Activated CD4-positive, alpha-beta T cell treated with anti-CD3 and anti-CD28 coated beads, Interleukin-2, Interleukin-6, amounts not matched to agents 100 ng/mL and 50 ng/mL, durations not matched to agents 16 hours and 8 hours (primary cell): ENCODE data around the gene APOC4.
A peak's percentile ranks its signal among the peaks of the same experiment; 100 is the strongest.
"Not testable (repeated sequence)": the region's sequence is repeated elsewhere in the genome, so short reads cannot be mapped to it uniquely, and the experiment has no call there.

Experiments
- DNase-seq: peaks from one replicate; pipeline ENCODE4 v3.0.0-alpha.2; 2020

APOC4 gene

DNA sequence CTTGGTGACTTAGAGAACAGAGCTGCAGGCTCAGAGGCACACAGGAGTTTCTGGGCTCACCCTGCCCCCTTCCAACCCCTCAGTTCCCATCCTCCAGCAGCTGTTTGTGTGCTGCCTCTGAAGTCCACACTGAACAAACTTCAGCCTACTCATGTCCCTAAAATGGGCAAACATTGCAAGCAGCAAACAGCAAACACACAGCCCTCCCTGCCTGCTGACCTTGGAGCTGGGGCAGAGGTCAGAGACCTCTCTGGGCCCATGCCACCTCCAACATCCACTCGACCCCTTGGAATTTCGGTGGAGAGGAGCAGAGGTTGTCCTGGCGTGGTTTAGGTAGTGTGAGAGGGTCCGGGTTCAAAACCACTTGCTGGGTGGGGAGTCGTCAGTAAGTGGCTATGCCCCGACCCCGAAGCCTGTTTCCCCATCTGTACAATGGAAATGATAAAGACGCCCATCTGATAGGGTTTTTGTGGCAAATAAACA is 17.8 kb upstream of the APOC4 start:
- no peak for DNase-seq

DNA sequence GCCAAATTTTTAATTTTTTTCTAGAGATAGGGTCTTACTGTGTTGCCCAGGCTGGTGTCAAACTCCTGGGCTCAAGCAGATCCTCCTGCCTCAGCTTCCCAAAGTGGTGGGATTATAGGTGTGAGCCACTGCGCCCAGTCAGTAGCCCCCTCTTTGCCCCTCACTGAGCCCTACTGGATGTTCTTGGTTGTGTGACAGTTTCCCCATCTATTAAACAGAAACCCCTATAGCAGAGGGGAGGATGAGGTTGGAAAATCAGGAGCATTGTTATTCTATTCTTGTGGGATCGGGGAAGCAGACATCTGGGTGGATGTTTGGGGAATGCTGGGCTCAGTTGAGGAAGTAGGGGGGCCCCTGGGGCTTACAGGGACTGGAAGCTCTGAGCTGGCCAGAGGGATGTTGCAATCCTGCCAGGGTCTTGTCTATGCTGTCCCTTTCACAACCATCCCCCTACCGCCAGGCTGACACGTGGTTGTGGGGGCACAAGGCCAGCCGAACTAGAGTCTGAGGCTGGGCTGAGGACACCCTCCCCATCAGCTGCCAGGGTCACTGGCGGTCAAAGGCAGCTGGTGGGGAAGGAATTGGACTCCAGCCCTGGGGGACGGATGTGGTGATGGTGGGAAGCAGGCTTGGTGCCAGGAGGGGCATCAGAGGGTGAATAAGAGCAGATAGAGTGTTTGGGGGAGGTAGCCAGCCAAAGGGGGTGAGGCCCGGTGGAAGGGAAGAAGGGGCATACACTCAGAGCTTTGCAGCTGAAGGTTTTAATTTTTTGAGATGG is 16.7 kb upstream of the APOC4 start:
- DNase-seq: no peak

DNA sequence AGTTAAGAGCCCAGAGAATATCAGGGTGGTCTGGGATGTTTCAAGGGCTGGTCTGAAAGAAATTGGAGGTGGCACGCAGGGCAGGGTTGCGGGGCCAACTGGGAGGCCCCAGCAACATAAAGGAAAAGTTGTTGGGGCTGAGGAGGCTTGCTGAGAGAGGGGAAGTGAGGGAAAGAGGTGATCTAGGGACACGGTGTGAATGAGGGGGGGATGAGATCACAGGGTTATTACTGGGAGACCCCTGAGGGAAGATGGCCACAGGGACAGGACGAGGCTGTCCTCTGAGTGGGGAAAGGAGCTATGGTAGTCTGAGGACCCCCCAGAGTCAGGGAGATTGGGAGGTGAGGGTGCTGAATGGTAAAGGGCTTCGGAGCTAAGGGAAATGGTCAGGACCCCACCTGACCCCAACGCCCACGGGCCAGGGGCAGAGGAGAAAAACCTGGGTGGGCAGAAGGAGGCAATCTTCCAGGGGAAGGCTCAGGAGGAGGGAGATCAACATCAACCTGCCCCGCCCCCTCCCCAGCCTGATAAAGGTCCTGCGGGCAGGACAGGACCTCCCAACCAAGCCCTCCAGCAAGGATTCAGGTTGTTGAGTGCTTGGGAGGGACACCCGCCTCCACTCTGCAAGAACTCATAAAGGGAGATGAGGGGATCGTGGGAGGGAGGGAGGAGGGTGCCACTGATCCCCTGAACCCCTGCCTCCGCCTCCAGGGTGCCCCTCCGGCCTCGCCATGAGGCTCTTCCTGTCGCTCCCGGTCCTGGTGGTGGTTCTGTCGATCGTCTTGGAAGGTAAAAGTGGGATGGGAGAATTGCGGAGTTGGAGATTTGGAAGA is 15.6 kb upstream of the APOC4 start:
- not testable (repeated sequence) for DNase-seq

DNA sequence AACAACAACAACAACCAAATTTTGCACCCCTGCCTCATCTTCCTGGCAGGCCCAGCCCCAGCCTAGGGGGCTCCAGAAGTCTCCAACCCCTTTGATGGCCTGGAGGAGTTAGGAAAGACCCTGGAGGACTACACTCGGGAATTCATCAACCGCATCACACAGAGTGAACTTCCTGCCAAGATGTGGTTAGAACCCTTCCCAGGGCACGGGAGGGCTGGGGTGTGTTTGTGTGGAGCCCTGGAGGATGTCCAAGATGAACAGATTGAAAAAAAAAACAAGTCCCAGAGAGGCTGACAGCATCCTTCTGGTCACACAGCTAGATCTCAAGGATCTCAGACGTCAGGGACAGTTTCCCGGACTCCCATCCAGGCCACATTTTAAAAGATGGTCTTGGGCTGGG is 14.3 kb upstream of the APOC4 start:
- DNase-seq: no peak

DNA sequence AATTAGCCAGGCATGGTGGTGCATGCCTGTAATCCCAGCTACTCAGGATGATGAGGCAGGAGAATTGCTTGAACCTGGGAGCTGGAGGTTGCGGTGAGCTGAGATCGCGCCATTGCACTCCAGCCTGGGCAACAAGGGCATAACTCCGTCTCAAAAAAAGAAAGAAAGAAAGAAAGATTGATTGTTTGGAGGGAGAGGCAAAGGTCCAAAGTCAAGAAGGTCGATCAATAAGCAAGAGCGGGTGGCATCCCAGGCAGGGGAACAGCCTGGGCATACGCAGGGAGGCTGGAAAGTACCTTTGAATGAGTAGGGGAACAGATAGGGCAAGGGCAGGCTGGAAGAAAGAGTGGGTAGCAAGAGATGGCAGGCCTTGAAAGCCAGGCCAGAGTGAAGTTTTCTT is 11.9 kb upstream of the APOC4 start:
- no peak for DNase-seq

DNA sequence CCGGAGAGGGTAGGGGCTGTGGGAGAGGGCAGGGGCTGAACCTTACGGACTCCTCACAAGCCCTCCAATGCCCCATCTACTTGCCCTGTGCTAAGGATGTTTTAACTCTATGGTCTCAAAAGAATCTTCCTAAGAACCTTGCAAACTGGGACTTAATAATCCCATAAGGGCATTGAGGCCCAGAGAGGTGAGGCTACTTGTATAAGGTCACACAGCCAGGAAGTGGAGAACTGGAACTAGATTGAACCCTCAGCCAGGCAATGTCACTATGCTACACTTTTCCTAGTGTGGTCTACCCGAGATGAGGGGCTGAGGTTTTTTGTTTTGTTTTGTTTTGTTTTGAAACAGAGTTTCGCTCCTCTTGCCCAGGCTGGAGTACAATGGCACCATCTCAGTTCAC is 10.5 kb upstream of the APOC4 start:
- DNase-seq: no peak

DNA sequence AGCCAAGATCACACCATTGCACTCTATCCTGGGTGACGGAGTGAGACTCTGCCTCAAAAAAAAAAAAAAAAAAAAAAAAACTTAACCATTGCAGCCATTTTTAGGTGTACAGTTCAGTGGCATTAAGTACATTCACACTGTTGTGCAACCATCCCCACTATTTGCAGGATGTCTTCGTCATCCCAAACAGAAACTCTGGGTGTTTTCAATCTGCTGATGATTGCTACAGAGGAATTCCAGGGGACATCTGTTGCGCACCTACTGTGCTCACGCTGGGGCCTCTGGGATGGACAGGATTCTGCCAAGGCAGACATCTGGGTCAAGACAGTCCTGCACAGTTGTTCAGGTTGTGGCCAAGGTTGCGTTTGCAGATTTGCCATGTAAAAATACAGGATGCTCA is 2.4 kb upstream of the APOC4 start:
- DNase-seq: no peak

DNA sequence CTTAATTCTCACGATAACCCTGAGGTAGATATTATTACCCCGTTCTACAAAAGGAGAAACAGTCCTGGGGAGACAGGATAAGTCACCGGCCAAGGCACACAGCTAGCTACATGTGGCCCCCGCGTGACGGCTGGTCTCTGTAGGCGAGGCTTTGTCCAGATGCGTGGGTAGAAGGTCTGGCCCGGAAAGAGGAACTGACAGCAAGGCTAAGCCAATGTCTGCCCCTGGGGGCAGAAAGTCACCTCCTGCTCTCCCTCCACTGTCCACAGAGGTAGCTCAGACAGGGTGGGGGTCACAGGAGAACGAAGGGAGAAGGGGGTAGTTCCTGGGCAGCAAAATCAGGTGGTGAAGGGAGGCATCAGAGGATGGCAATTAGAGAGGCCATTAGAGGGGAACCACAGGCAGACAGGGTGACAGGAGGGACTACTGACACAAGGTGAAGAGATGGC is 1.8 kb downstream of the APOC4 start:
- DNase-seq: no peak

DNA sequence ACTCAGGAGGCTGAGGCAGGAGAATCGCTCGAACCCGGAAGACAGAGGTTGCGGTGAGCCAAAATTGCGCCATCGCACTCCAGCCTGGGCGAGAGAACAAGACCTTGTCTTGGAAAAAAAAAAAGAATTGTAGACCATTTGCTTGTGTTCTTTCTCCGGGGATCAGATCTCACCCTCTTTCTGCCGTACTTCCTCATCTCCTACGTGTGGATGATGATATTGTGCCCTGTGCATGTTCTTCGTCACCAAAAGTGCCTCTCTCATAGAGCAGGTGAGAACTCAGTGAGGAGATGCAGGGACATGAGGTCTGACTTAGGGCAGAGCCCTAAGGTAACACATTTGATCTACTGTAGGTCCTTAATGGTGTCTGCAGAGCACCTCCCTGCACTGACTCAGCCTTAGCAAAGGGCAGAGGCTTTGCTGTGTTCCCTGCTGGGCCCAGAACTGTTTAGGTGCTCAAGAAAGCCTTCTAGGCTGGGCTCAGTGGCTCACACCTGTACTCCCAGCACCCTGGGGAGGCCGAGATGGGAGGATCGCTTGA is 5.1 kb downstream of the APOC4 start:
- no peak for DNase-seq

DNA sequence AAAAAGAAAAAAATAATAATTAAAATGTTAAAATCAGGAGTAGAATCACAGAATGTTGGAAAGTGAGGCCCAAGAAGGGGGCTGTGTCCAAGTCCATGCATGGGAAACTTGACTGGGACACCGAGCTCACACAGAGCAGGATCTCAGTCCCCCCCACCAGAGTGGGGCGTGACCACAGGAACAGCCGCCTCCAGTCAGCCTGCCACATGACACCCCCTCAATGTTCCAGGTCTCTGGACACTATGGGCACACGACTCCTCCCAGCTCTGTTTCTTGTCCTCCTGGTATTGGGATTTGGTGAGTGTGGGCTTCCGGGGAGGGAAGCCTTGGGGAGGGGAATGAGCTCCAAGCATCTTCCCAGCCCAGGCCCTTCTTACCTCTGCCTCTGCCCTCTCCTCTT is 6.2 kb downstream of the APOC4 start:
- DNase-seq: no peak

DNA sequence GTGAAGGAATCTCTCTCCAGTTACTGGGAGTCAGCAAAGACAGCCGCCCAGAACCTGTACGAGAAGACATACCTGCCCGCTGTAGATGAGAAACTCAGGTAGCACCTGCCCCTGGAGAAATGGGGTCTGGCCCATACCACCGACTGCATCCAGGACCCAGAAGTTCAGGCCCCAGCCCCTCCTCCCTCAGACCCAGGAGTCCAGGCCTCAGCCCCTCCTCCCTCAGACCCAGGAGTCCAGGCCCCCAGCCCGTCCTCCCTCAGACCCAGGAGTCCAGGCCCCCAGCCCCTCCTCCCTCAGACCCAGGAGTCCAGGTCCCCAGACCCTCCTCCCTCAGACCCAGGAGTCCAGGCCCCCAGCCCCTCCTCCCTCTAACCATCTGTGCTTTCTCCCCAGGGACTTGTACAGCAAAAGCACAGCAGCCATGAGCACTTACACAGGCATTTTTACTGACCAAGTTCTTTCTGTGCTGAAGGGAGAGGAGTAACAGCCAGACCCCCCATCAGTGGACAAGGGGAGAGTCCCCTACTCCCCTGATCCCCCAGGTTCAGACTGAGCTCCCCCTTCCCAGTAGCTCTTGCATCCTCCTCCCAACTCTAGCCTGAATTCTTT is 6.8 kb downstream of the APOC4 start:
- no peak for DNase-seq

DNA sequence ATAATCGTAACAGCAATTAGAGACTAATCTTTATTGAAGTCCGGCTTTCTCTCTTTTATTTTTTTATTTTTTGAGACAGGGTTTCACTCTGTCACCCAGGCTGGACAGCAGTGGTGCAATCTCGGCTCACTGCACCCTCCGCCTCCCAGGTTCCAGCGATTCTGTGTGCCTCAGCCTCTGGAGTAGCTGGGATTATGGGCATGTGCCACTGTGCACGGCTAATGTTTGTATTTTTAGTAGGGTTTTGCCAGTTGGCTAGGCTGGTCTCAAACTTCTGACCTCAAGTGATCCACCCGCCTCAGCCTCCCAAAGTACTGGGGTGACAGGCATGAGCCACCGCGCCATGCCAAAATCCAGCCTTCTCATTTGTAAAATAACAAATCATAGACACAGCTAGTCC is 7.5 kb downstream of the APOC4 start:
- no peak for DNase-seq

DNA sequence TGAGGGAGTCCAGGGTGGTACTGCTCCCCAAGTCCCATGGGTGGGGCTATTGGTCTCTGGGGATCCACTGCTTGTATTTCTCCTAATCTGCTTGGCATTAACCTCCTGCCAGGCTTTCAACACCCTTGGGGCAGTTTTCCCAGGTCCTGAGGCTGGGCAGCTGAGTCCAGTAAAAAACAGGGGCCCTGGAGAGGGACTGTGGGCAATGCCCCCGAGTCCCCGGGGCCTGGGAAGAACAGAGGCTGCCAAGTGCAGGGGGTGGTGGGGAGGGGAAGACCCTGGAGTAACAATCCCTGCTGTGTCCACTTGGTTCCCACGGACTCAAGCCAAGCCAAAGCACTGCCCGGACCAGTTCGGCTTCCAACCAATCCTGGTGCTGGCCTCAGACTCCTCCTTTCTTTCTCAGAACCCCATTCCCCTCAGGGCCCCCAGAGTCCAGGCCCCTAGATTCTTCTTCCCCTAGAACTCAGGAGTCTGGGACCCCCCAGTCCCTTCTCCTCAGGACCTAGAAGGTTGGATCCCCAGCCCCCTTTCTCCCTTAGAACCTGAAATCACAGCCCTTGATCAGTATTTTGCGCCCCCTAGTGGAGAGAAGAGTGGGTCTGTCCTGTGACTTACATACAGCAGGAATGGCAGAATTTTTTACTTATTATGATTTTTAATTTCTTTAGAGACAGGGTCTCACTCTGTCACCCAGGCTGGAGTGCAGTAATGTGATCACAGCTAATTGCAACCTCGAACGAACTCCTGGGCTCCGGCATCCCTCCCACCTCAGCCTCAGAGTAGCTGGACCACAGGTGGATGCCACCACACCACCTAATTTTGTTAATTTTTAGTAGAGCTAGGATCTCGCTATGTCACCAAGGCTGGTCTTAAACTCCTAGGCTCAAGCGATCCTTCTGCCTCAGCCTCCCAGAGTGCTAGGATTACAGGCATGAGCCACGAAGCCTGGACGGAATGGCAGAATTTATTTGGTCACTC is 9.4 kb downstream of the APOC4 start:
- DNase-seq: peak; percentile 83

DNA sequence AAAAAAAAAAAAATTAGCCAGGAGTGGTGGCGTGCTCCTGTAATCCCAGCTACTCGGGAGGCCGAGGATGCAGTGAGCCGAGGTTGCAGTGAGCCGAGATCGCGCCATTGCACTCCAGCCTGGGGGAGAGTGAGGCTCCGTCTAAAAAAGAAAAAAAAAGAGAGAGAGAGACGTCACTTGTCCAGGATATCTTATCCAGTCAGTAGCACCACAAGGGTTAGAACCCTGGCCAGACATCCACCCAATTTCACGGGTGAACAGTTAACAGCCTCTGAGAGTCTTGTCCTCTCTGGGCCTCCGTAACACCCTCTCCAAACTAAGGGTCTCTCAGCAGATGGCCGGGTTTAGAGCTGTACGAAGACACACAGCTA is 12.2 kb downstream of the APOC4 start:
- DNase-seq: no peak

DNA sequence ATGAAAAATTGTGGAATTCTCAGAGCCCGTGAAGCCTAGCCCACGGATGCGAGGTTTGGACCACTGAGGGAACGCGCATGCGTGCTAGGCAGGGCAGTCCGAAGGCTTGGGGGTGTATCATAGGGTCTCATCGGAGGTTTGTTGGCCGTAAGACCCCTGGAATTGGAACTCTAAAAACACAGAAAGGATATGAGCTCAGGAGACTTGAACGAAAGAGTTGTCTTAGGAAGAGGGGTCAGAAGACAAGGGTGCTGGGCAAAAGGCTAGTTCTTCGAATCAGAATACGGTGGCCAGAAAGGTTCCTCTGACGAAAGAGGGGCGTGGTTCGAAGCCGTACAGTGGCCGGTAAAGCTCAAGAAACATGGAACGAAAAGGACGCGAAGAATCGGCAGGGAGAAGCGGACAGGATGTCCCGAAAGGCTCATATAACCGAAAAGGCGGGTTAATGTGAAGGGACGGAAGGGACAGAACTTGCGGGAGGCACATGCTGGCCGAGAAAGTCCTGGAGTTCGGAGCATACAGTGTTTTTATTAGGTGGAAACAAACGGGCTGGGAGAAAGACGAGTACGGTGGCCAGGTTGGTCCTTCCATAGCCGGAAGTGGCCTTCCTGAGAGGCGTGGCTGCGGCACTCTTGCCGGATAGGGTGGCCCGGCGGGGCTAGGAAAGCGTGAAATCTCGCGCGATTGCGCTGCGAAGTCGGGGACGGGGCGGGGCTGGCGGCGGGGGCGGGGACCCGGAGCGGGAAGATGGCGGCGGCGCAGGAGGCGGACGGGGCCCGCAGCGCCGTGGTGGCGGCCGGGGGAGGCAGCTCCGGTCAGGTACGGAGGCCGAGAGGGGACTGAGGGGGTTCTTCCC is 12.8 kb downstream of the APOC4 start, which contains the start of gene CLPTM1:
Gene CLPTM1 (plus strand): TSS at position 732 of the 856 bp plus-strand sequence. CDS start 16 bp downstream, at position 748.
- peak; percentile 98 for DNase-seq

DNA sequence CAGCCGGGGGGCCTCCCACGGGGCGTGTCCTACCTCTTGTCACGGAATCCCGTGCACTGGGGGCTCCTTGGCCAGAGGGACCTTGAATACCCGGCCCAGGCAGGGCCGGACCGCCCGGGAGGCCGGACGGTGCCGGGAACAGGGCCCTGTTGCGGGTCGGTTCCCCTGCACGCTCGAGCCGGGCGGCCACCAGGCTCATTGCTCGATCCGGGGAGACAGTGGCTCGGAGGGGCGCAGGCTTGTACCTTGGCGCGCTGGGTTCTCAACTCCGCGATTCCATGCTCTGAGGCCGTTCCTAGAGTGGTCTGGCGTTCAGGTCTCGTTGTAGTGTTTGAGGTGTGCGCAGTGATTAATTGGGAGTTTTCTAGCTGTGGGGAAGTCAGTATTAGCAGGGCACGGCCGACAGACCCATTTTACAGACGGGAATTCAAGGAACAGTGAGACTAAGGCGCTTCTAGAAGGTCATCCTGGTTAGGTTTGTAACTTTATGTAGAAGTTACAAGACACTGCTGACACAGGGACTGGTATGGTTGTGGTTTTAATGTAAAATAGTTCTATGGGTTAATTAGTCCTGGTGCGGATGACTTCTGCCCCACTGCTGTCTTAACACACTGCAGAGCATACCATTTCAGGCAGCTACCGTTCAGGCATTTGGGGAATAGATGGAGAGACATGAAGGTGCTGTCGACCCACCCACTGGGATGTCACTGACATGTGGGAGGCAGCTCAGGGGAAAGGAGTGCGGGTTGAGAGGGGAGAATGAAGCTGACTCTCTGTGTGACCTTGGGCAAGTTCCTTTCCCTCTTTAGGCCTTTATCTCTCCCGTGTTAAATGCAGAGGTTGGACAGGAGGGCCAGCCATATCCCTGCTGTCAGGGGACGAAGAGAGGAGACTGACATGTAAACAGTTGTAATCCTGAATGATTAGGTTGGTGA is 13.7 kb downstream of the APOC4 start:
- DNase-seq: no peak

DNA sequence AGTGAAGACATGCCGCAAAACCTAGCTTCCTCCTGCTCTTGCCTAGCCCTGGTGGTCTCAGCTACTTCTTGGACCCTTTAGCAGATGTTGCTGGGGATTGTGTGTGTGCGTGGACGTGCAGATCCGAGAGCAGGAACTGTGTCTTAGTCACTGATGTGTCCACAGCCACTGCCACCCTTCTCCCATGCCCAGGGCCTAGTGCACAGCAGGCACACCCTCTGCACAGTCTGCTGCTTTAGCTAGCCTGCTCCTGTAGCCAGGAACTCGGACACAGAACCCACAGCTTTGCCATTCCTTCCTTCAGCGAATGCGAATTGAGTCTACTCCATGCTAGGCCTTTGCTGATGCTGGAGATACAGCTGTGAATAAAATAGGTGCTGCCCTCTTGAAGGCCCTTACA is 15.5 kb downstream of the APOC4 start:
- no peak for DNase-seq

DNA sequence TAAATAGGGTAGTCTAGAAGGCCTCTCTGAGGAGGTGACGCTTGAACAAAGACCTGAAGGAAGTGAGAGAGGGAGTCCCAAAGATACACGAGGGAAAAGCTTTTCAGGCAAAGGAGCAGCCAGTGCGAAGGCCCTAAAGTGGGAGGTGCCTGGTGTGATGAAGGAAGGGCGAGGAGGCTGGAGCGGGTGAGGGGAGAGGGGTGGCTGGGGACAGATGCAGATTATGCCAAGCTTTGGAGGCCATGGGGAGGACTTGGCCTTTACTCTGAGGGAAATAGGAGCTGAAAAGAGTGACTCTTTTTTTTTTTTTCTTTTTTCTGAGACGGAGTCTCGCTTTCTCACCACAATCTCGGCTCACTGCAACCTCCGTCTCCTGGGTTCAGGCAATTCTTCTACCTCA is 16.1 kb downstream of the APOC4 start:
- DNase-seq: no peak

DNA sequence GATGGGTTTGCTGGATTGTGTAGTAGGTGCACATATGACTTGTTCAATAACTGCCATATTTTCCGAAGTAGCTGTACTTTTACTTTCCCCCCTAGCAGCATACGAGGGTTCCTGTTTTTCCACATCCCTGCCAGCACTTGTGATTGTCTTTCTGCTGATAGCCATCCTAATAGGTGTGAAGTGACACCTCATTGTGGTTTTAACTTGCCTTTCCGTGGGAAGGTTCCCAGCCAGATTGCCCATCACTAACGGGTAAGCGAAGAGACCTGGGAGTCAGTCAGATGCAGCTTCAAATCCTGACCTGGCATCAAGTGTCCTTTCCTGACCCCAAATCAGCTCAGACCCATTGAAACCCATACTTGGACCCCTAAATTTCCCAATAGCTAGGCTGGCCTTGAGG is 17.7 kb downstream of the APOC4 start:
- no peak for DNase-seq
